Body of pancreas (tissue), 4 donors: ENCODE results near the gene ZBTB17. TPM values are rescaled to one million over a fixed set of nuclear protein-coding genes. Genes with fewer than 3 reads are reported as not detected.
A peak's percentile ranks its signal among the peaks of the same experiment; 100 is the strongest.

ENCODE experiments used
- ATAC-seq: fragments of 150-250 bp; one replicate; pipeline ENCODE4 v1.9.1; 2016
- DNase-seq, 4 donors: peaks; one replicate each; pipeline ENCODE4 v3.0.0-alpha.2; 2019
- H3K27ac ChIP-seq, 4 donors: fragments of 200-600 bp; sonication (generic); 1 replicate in 3 of 4; 2 replicates in 1 of 4; pipeline versions ENCODE4 v1.5.1 to v1.6.1; 2016 to 2019; ENCODE audit warnings: mild to moderate bottlenecking in 1 of 4, mixed read lengths in 1 of 4, moderate library complexity in 1 of 4
- H3K27me3 ChIP-seq, 2 donors: fragments of 200-600 bp; sonication (generic); one replicate each; pipeline ENCODE4 v1.6.0; 2016; ENCODE audit warnings: mild to moderate bottlenecking in 1 of 2
- H3K36me3 ChIP-seq, 2 donors: fragments of 200-600 bp; sonication (generic); replicated peaks in 1 of 2; 2 replicates each; pipeline ENCODE4 v1.5.1; 2016; ENCODE audit warnings: low read depth in 2 of 2; ENCODE audit not compliant: insufficient read depth in 1 of 2
- H3K4me1 ChIP-seq: fragments of 200-600 bp; sonication (generic); one replicate; pipeline ENCODE4 v1.6.0; 2016
- H3K4me3 ChIP-seq, 2 donors: fragments of 200-600 bp; sonication (generic); 1 replicate in 1 of 2; 2 replicates in 1 of 2; pipeline ENCODE4 v1.5.1; 2016 to 2019
- H3K9me3 ChIP-seq, 3 donors: fragments of 200-600 bp; sonication (generic); 1 replicate in 2 of 3; 2 replicates in 1 of 3; pipeline ENCODE4 v1.5.1; 2016
- POLR2A ChIP-seq, 3 donors: fragments of 450-650 bp; IDR thresholded peaks; one replicate each; pipeline ENCODE4 v1.6.1; 2016; ENCODE audit warnings: antibody characterized with exemption in 3 of 3, mild to moderate bottlenecking in 2 of 3
- WGBS, 2 donors: methylation state at CpG; one replicate each; pipeline ENCODE4 v1.1.5; 2017; 5-methylcytosine and 5-hydroxymethylcytosine counted together
- intact Hi-C: fragments of 100-400 bp; cut with DNase I; formaldehyde crosslinking; loops from one replicate; pipeline ENCODE4 v1.15.1; 2023
- total RNA-seq, 2 donors: library from RNA; depleted of rRNA; stranded (reverse); fragments of >200 nt; gene quantifications; one replicate each; pipeline ENCODE4 v1.1.0, GENCODE V29; 2016
- TF ChIP-seq, protein P1 (sequence below), 7 experiments: fragments of 450-650 bp in 4 of 7; fragments of 200-600 bp in 3 of 7; sonication (generic) in 3 of 7; IDR thresholded peaks; one replicate each; pipeline ENCODE4 v1.5.1; 2016 to 2019; ENCODE audit warnings: antibody characterized with exemption in 7 of 7

The ZBTB17 gene
- total RNA-seq, 2 donors from 2014 or later: 28.8 to 73.2 TPM

- peak overlapping the region in 2 of 4 donors; percentile 51 to 57 for H3K27ac ChIP-seq
- 97% methylated on average over 6 of the region's 6 CpGs for WGBS, 2 donors
- H3K9me3 ChIP-seq: no peaks in the 10 kb centered on the region
- no peaks in the 10 kb centered on the region for H3K27me3 ChIP-seq
- DNase-seq (no peak), ATAC-seq (no peak)
- H3K4me1 ChIP-seq: peaks cover 17% of the 10 kb centered on the region
- H3K4me3 ChIP-seq: no peak overlapping the region
- TF ChIP-seq POLR2A (IDR thresholded peaks at IDR 0.05): no peak
- TF ChIP-seq, protein P1, sequence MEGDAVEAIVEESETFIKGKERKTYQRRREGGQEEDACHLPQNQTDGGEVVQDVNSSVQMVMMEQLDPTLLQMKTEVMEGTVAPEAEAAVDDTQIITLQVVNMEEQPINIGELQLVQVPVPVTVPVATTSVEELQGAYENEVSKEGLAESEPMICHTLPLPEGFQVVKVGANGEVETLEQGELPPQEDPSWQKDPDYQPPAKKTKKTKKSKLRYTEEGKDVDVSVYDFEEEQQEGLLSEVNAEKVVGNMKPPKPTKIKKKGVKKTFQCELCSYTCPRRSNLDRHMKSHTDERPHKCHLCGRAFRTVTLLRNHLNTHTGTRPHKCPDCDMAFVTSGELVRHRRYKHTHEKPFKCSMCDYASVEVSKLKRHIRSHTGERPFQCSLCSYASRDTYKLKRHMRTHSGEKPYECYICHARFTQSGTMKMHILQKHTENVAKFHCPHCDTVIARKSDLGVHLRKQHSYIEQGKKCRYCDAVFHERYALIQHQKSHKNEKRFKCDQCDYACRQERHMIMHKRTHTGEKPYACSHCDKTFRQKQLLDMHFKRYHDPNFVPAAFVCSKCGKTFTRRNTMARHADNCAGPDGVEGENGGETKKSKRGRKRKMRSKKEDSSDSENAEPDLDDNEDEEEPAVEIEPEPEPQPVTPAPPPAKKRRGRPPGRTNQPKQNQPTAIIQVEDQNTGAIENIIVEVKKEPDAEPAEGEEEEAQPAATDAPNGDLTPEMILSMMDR (IDR thresholded peaks at IDR 0.05): no peak
- intact Hi-C loops: no loop called here
- H3K36me3 ChIP-seq: peaks cover 0 to under 1% of the 10 kb centered on the region in 2 donors
Measured at GRCh38 chr1:15966956-15967344, 9.0 kb downstream of the ZBTB17 start.

GRCh38 chr1:15966081-15966955, 9.6 kb downstream of the ZBTB17 start:
- TF ChIP-seq, protein P1 (IDR thresholded peaks at IDR 0.05): no peak
- TF ChIP-seq POLR2A (IDR thresholded peaks at IDR 0.05): no peak
- H3K27me3 ChIP-seq: no peaks in the 10 kb centered on the region
- H3K27ac ChIP-seq: peak overlapping the region in 3 of 4 donors; percentile 51 to 69 (median 57)
- 52 to 66% methylated on average over 18 of the region's 18 CpGs for WGBS, 2 donors
- ATAC-seq (peak; percentile 57), DNase-seq (peak in 3 of 4 donors; percentile 32 to 59 (median 37))
- H3K36me3 ChIP-seq: no peaks in the 10 kb centered on the region
- intact Hi-C loops: no loop called here
- H3K9me3 ChIP-seq: no peaks in the 10 kb centered on the region
- peaks cover 17% of the 10 kb centered on the region for H3K4me1 ChIP-seq
- no peak overlapping the region for H3K4me3 ChIP-seq

DNA sequence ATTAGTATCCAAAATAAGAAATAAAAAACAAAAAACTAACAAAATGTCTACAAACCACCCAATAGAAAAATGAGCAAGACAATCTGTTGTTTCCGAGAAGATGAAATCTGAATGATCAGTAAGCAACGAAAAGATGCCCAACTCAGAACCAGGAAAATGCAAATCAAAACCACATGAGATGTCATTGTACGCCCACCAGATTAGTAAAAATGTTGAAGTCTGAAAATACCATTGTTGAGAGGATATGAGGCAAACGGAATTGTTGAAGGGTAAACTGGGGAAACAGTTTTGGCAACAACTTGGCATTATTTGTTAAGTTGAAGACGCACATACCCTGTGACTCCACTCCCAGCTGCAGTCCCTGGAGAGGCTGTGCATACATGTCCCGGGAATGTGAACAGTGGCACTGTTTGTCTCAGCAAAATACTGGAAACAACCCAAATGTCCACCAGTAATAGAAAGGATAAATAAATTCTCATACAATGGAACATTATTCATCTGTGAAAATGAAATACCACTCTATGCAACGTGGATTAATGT, 10.6 kb downstream of the ZBTB17 start:
- TF ChIP-seq, protein P1 (IDR thresholded peaks at IDR 0.05): no peak
- no peak for TF ChIP-seq POLR2A (IDR thresholded peaks at IDR 0.05)
- DNase-seq: no peak
- no peak for ATAC-seq

GRCh38 chr1:15963968-15964648, 11.8 kb downstream of the ZBTB17 start:
- Histone ChIP-seq H3K27ac (no peak overlapping the region), H3K27me3 (no peaks in the 10 kb centered on the region), H3K4me3 (no peak overlapping the region), H3K9me3 (no peaks in the 10 kb centered on the region), H3K36me3 (no peaks in the 10 kb centered on the region), H3K4me1 (peaks cover 18% of the 10 kb centered on the region)
- DNase-seq (no peak), ATAC-seq (no peak)
- 72 to 88% methylated on average over 10 of the region's 10 CpGs for WGBS, 2 donors
- no peak for TF ChIP-seq POLR2A (IDR thresholded peaks at IDR 0.05)
- TF ChIP-seq, protein P1 (IDR thresholded peaks at IDR 0.05): no peak
- intact Hi-C loops: no loop called here

More for the DNA sequence above, 10.6 kb downstream of the ZBTB17 start:
- intact Hi-C loops: no loop called here
- 47 to 50% methylated on average over 7 of the region's 7 CpGs for WGBS, 2 donors
- Histone ChIP-seq H3K27me3 (no peaks in the 10 kb centered on the region), H3K4me3 (no peak overlapping the region), H3K9me3 (no peaks in the 10 kb centered on the region), H3K36me3 (no peaks in the 10 kb centered on the region), H3K4me1 (peaks cover 17% of the 10 kb centered on the region), H3K27ac (peak overlapping the region in 2 of 4 donors; percentile 57 to 69)
